Memory B cell (primary cell): ENCODE measurements around the gene ADCY4.

Source experiments
- ATAC-seq: fragments of 150-1000 bp; cut with Tn5 transposase; 2 replicates; pipeline ENCODE4 v1.10.0; 2021; ENCODE audit warnings: low read depth, mild to moderate bottlenecking, moderate library complexity
- DNase-seq, 2 donors: peaks; one replicate each; pipeline ENCODE4 v3.0.0; 2022; ENCODE audit warnings: low spot score in 2 of 2
- H3K27ac Mint-ChIP-seq: one replicate; pipeline ENCODE4 v1.8.0; 2022; ENCODE audit warnings: mild to moderate bottlenecking, moderate library complexity, mixed read lengths
- H3K27me3 Mint-ChIP-seq: one replicate; pipeline ENCODE4 v1.8.0; 2022; ENCODE audit warnings: mixed read lengths
- H3K36me3 Mint-ChIP-seq: one replicate; pipeline ENCODE4 v1.8.0; 2022; ENCODE audit warnings: mild to moderate bottlenecking, mixed read lengths
- H3K4me1 Mint-ChIP-seq: one replicate; pipeline ENCODE4 v1.8.0; 2022; ENCODE audit warnings: mixed read lengths
- H3K4me3 Mint-ChIP-seq: one replicate; pipeline ENCODE4 v1.8.0; 2022; ENCODE audit warnings: mild to moderate bottlenecking, moderate library complexity, mixed read lengths
- H3K9me3 Mint-ChIP-seq: one replicate; pipeline ENCODE4 v1.8.0; 2022; ENCODE audit warnings: mixed read lengths

The ADCY4 gene

GRCh38 chr14:24269368-24269767 lies 65.5 kb downstream of the ADCY4 start:
- no peak for ATAC-seq
- Mint-ChIP-seq H3K27ac (no peak overlapping the region), H3K36me3 (peaks cover 18% of the 10 kb centered on the region), H3K27me3 (no peaks in the 10 kb centered on the region), H3K4me3 (peak overlapping the region; percentile 49), H3K9me3 (no peaks in the 10 kb centered on the region), H3K4me1 (peaks cover 31% of the 10 kb centered on the region)
- no peak for DNase-seq
